T-helper 2 cell treated with Interferon-gamma antibody and Interleukin-4, amounts not matched to agents 5 μg/mL and 100 μg/mL, for 36 hours (primary cell): ENCODE data around the gene IL15RA.

ENCODE experiments used
- DNase-seq: peaks from one replicate; pipeline ENCODE4 v3.0.0; 2021; ENCODE audit warnings: low spot score
- H3K27ac Mint-ChIP-seq: one replicate; pipeline ENCODE4 v1.8.0; 2021; ENCODE audit warnings: mild to moderate bottlenecking, mixed read lengths
- H3K27me3 Mint-ChIP-seq: one replicate; pipeline ENCODE4 v1.8.0; 2021; ENCODE audit warnings: low read depth, mixed read lengths
- H3K36me3 Mint-ChIP-seq: one replicate; pipeline ENCODE4 v1.8.0; 2021; ENCODE audit warnings: low read depth, mixed read lengths
- H3K4me1 Mint-ChIP-seq: one replicate; pipeline ENCODE4 v1.8.0; 2021; ENCODE audit warnings: low read depth, mixed read lengths
- H3K4me3 Mint-ChIP-seq: one replicate; pipeline ENCODE4 v1.8.0; 2022; ENCODE audit warnings: mild to moderate bottlenecking, moderate library complexity, mixed read lengths
- H3K9me3 Mint-ChIP-seq: one replicate; pipeline ENCODE4 v1.8.0; 2021; ENCODE audit warnings: mixed read lengths

The IL15RA gene

GRCh38 chr10:5959581-5960069 is 17.7 kb downstream of the IL15RA start:
- Mint-ChIP-seq H3K27ac (no peak overlapping the region), H3K9me3 (no peaks in the 10 kb centered on the region), H3K4me1 (peaks cover 3% of the 10 kb centered on the region), H3K36me3 (peaks cover 39% of the 10 kb centered on the region), H3K4me3 (no peak overlapping the region), H3K27me3 (no peaks in the 10 kb centered on the region)
- DNase-seq: no peak

- Mint-ChIP-seq H3K27ac (no peak overlapping the region), H3K36me3 (peaks cover 38% of the 10 kb centered on the region)
- no peak for DNase-seq
Observed at GRCh38 chr10:5959142-5959541, 18.2 kb downstream of the IL15RA start.

GRCh38 chr10:5958675-5959074 is 18.7 kb downstream of the IL15RA start:
- Mint-ChIP-seq H3K27me3 (no peaks in the 10 kb centered on the region), H3K36me3 (peaks cover 33% of the 10 kb centered on the region), H3K4me3 (no peak overlapping the region), H3K9me3 (no peaks in the 10 kb centered on the region), H3K4me1 (peaks cover 2% of the 10 kb centered on the region), H3K27ac (no peak overlapping the region)
- DNase-seq: no peak

More at GRCh38 chr10:5959142-5959541, 18.2 kb downstream of the IL15RA start:
- Mint-ChIP-seq H3K4me1 (peaks cover 3% of the 10 kb centered on the region), H3K4me3 (no peak overlapping the region), H3K9me3 (no peaks in the 10 kb centered on the region), H3K27me3 (no peaks in the 10 kb centered on the region)

- H3K27me3 Mint-ChIP-seq: no peaks in the 10 kb centered on the region
- H3K27ac Mint-ChIP-seq: no peak overlapping the region
- H3K4me3 Mint-ChIP-seq: no peak overlapping the region
- H3K9me3 Mint-ChIP-seq: no peaks in the 10 kb centered on the region
- DNase-seq: no peak
- no peaks in the 10 kb centered on the region for H3K4me1 Mint-ChIP-seq
- peaks cover 31% of the 10 kb centered on the region for H3K36me3 Mint-ChIP-seq
Observed at GRCh38 chr10:5958077-5958476, 19.3 kb downstream of the IL15RA start.

GRCh38 chr10:5956146-5956936 is 21.0 kb downstream of the IL15RA start:
- Mint-ChIP-seq H3K36me3 (peaks cover 23% of the 10 kb centered on the region), H3K27ac (no peak overlapping the region), H3K9me3 (no peaks in the 10 kb centered on the region), H3K4me3 (no peak overlapping the region), H3K4me1 (no peaks in the 10 kb centered on the region), H3K27me3 (no peaks in the 10 kb centered on the region)
- DNase-seq: no peak

- Mint-ChIP-seq H3K36me3 (peaks cover 12% of the 10 kb centered on the region), H3K4me3 (no peak overlapping the region), H3K27me3 (no peaks in the 10 kb centered on the region), H3K4me1 (no peaks in the 10 kb centered on the region), H3K27ac (no peak overlapping the region), H3K9me3 (no peaks in the 10 kb centered on the region)
- no peak for DNase-seq
Observed at GRCh38 chr10:5953676-5954075, 23.7 kb downstream of the IL15RA start.

GRCh38 chr10:5952731-5953385 is 24.5 kb downstream of the IL15RA start:
- H3K27ac Mint-ChIP-seq: no peak overlapping the region
- no peak for DNase-seq
- H3K4me1 Mint-ChIP-seq: no peaks in the 10 kb centered on the region
- H3K9me3 Mint-ChIP-seq: no peaks in the 10 kb centered on the region
- peaks cover 11% of the 10 kb centered on the region for H3K36me3 Mint-ChIP-seq
- no peak overlapping the region for H3K4me3 Mint-ChIP-seq
- H3K27me3 Mint-ChIP-seq: no peaks in the 10 kb centered on the region

GRCh38 chr10:5951721-5952407 is 25.5 kb downstream of the IL15RA start:
- Mint-ChIP-seq H3K4me3 (no peak overlapping the region), H3K9me3 (no peaks in the 10 kb centered on the region), H3K27me3 (no peaks in the 10 kb centered on the region), H3K36me3 (peaks cover 10% of the 10 kb centered on the region), H3K4me1 (no peaks in the 10 kb centered on the region), H3K27ac (no peak overlapping the region)
- no peak for DNase-seq

- no peak overlapping the region for H3K27ac Mint-ChIP-seq
- H3K9me3 Mint-ChIP-seq: no peaks in the 10 kb centered on the region
- DNase-seq: no peak
- no peaks in the 10 kb centered on the region for H3K4me1 Mint-ChIP-seq
- H3K27me3 Mint-ChIP-seq: no peaks in the 10 kb centered on the region
- peaks cover 4% of the 10 kb centered on the region for H3K36me3 Mint-ChIP-seq
- H3K4me3 Mint-ChIP-seq: no peak overlapping the region
Observed at GRCh38 chr10:5951167-5951711, 26.1 kb downstream of the IL15RA start.

- H3K4me1 Mint-ChIP-seq: peaks cover 6% of the 10 kb centered on the region
- H3K27me3 Mint-ChIP-seq: no peaks in the 10 kb centered on the region
- no peak overlapping the region for H3K4me3 Mint-ChIP-seq
- no peak for DNase-seq
- H3K9me3 Mint-ChIP-seq: no peaks in the 10 kb centered on the region
- H3K27ac Mint-ChIP-seq: no peak overlapping the region
- peaks cover 2% of the 10 kb centered on the region for H3K36me3 Mint-ChIP-seq
Observed at GRCh38 chr10:5949009-5949759, 28.2 kb downstream of the IL15RA start.

- H3K27ac Mint-ChIP-seq: no peak overlapping the region
Observed at GRCh38 chr10:5948208-5948585, 29.1 kb downstream of the IL15RA start.

GRCh38 chr10:5947471-5948207 is 29.7 kb downstream of the IL15RA start:
- DNase-seq: no peak
- no peak overlapping the region for H3K4me3 Mint-ChIP-seq
- no peaks in the 10 kb centered on the region for H3K9me3 Mint-ChIP-seq
- peaks cover 2% of the 10 kb centered on the region for H3K36me3 Mint-ChIP-seq
- H3K4me1 Mint-ChIP-seq: peaks cover 6% of the 10 kb centered on the region
- H3K27ac Mint-ChIP-seq: no peak overlapping the region
- no peaks in the 10 kb centered on the region for H3K27me3 Mint-ChIP-seq

More at GRCh38 chr10:5948208-5948585, 29.1 kb downstream of the IL15RA start:
- DNase-seq: no peak
- H3K27me3 Mint-ChIP-seq: no peaks in the 10 kb centered on the region
- peaks cover 2% of the 10 kb centered on the region for H3K36me3 Mint-ChIP-seq
- no peak overlapping the region for H3K4me3 Mint-ChIP-seq
- H3K4me1 Mint-ChIP-seq: peaks cover 6% of the 10 kb centered on the region
- H3K9me3 Mint-ChIP-seq: no peaks in the 10 kb centered on the region

GRCh38 chr10:5946786-5947185 is 30.6 kb downstream of the IL15RA start:
- no peak overlapping the region for H3K27ac Mint-ChIP-seq
- peaks cover 2% of the 10 kb centered on the region for H3K36me3 Mint-ChIP-seq
- H3K27me3 Mint-ChIP-seq: no peaks in the 10 kb centered on the region
- H3K4me3 Mint-ChIP-seq: no peak overlapping the region
- H3K4me1 Mint-ChIP-seq: peaks cover 6% of the 10 kb centered on the region
- DNase-seq: no peak
- H3K9me3 Mint-ChIP-seq: no peaks in the 10 kb centered on the region
